PFSK-1 (cell line): ENCODE measurements around the gene PAM16.

ENCODE experiments used
- POLR2AphosphoS5 ChIP-seq: IDR thresholded peaks from 2 replicates; pipeline ENCODE4 v1.6.1; 2012; ENCODE audit warnings: low read depth, mild to moderate bottlenecking, control low read depth, low read length, moderate library complexity
- SIN3A ChIP-seq: IDR thresholded peaks from 2 replicates; pipeline ENCODE4 v1.6.1; 2012; ENCODE audit warnings: mild to moderate bottlenecking, low read length, moderate library complexity, borderline replicate concordance; ENCODE audit not compliant: insufficient read depth

GRCh38 chr16:4390266-4391260 is 39.4 kb upstream of the PAM16 start:
- TF ChIP-seq POLR2AphosphoS5 (no peak), SIN3A (no peak)
